ENCODE data around the gene PPFIA4. TPM values are rescaled to one million over a fixed set of nuclear protein-coding genes. Genes with fewer than 3 reads are reported as not detected.
"Not testable (repeated sequence)": the region's sequence is repeated elsewhere in the genome, so short reads cannot be mapped to it uniquely, and the experiment has no call there.

Gene PPFIA4
- total RNA-seq, 2 experiments from 2014 or later = 0.93 to 0.98 TPM

- DNase-seq = no peak
- Histone ChIP-seq H3K4me3 (ENCODE audit: low read length) (no peak overlapping the region), H3K27me3 (ENCODE audit: control insufficient read depth in 1 of 2, insufficient read depth in 2 of 2, low read length in 2 of 2) (peaks cover 0 to 8% of the 10 kb centered on the region in 2 experiments), H3K36me3 (ENCODE audit: insufficient read depth, low read length) (no peaks in the 10 kb centered on the region), H3K4me1 (ENCODE audit: insufficient read depth, low read length) (peaks cover 4% of the 10 kb centered on the region), H3K9me3 (ENCODE audit: control insufficient read depth in 1 of 2, insufficient read depth in 1 of 2, low read length in 2 of 2) (no peaks in the 10 kb centered on the region), H3K27ac (ENCODE audit: low read depth in 1 of 2, low read length in 2 of 2) (no peak overlapping the region)
- ChIA-PET POLR2A (interaction anchor here (0.9 kb wide), 1 partner anchor 74 kb away, joined by 3 read pairs; no protein-coding TSS in a partner anchor), CTCF (interaction anchor here (0.6 kb wide), 1 partner anchor 73 kb away, joined by 3 read pairs; the partner anchor contains the start of gene KLHL12)
- no peak for TF ChIP-seq CTCF (IDR thresholded peaks at IDR 0.05)
- Mint-ChIP-seq H3K36me3 (ENCODE audit: low read depth) (no peaks in the 10 kb centered on the region), H3K4me3 (no peak overlapping the region), H3K27ac (no peak overlapping the region), H3K4me1 (ENCODE audit: low read depth) (peaks cover 7% of the 10 kb centered on the region), H3K9me3 (no peaks in the 10 kb centered on the region), H3K27me3 (peaks cover 23% of the 10 kb centered on the region)
- intact Hi-C loops (cut with DNase I, micrococcal nuclease) = loop anchor here in 1 of 2 experiments (1.0 kb wide), 1 partner anchor 74 kb away; no protein-coding TSS in a partner anchor
- no peak for ATAC-seq (ENCODE audit: poor library complexity)
These were observed 25.9 kb upstream of the PPFIA4 start for GRCh38 chr1:203000217-203000944.

GRCh38 chr1:203001986-203002385 is 24.3 kb upstream of the PPFIA4 start:
- intact Hi-C loops (cut with DNase I, micrococcal nuclease) = no loop called here
- no peaks in the 10 kb centered on the region for H3K9me3 ChIP-seq (ENCODE audit: control insufficient read depth in 1 of 2, insufficient read depth in 1 of 2, low read length in 2 of 2)
- H3K27ac ChIP-seq (ENCODE audit: low read depth in 1 of 2, low read length in 2 of 2) = no peak overlapping the region
- Mint-ChIP-seq H3K4me1 (ENCODE audit: low read depth) (peaks cover 14% of the 10 kb centered on the region), H3K27me3 (peaks cover 15% of the 10 kb centered on the region), H3K4me3 (no peak overlapping the region), H3K9me3 (no peaks in the 10 kb centered on the region), H3K36me3 (ENCODE audit: low read depth) (peaks cover 4% of the 10 kb centered on the region), H3K27ac (no peak overlapping the region)
- no peak for DNase-seq
- ATAC-seq (ENCODE audit: poor library complexity) = no peak
- ChIA-PET CTCF (no interaction called here), POLR2A (no interaction called here)
- H3K4me1 ChIP-seq (ENCODE audit: insufficient read depth, low read length) = peaks cover 11% of the 10 kb centered on the region
- H3K4me3 ChIP-seq (ENCODE audit: low read length) = no peak overlapping the region
- H3K36me3 ChIP-seq (ENCODE audit: insufficient read depth, low read length) = no peaks in the 10 kb centered on the region
- H3K27me3 ChIP-seq (ENCODE audit: control insufficient read depth in 1 of 2, insufficient read depth in 2 of 2, low read length in 2 of 2) = peaks cover 0 to 7% of the 10 kb centered on the region in 2 experiments
- TF ChIP-seq CTCF (IDR thresholded peaks at IDR 0.05) = no peak

- Mint-ChIP-seq H3K4me3 (peak overlapping the region; percentile 15), H3K36me3 (ENCODE audit: low read depth) (peaks cover 12% of the 10 kb centered on the region)
These were observed 23.3 kb upstream of the PPFIA4 start for GRCh38 chr1:203002951-203003350.

GRCh38 chr1:203005395-203006142 is 20.7 kb upstream of the PPFIA4 start:
- not testable (repeated sequence) for H3K9me3 Mint-ChIP-seq; H3K27me3 Mint-ChIP-seq; H3K27me3 ChIP-seq (ENCODE audit: control insufficient read depth in 1 of 2, insufficient read depth in 2 of 2, low read length in 2 of 2); H3K9me3 ChIP-seq (ENCODE audit: control insufficient read depth in 1 of 2, insufficient read depth in 1 of 2, low read length in 2 of 2); H3K4me3 ChIP-seq (ENCODE audit: low read length); ATAC-seq (ENCODE audit: poor library complexity); H3K27ac ChIP-seq (ENCODE audit: low read depth in 1 of 2, low read length in 2 of 2)
- Mint-ChIP-seq H3K4me1 (ENCODE audit: low read depth) (peaks cover 29% of the 10 kb centered on the region), H3K36me3 (ENCODE audit: low read depth) (peaks cover 29% of the 10 kb centered on the region), H3K4me3 (peak overlapping the region; percentile 99), H3K27ac (peak overlapping the region; percentile 95)
- POLR2A ChIA-PET = interaction anchor here (0.7 to 3.6 kb wide), 3 partner anchors 15 to 620 kb away, joined by 3 to 19 read pairs (median 4); partner anchors contain the start of gene PPFIA4
- CTCF ChIA-PET = interaction anchor here (1.2 to 3.0 kb wide), 2 partner anchors 20 to 38 kb away, joined by 3 to 8 read pairs; partner anchors contain the start of genes CYB5R1 and PPFIA4
- DNase-seq = peak in 1 of 14 experiments; percentile 23
- Histone ChIP-seq H3K4me1 (ENCODE audit: insufficient read depth, low read length) (peaks cover 19% of the 10 kb centered on the region), H3K36me3 (ENCODE audit: insufficient read depth, low read length) (peaks cover 19% of the 10 kb centered on the region)
- intact Hi-C loops (cut with DNase I, micrococcal nuclease) = loop anchor here in 1 of 2 experiments (2.0 to 5.0 kb wide), 2 partner anchors 37 to 658 kb away; partner anchors contain the start of gene PPP1R12B

More at GRCh38 chr1:203002951-203003350, 23.3 kb upstream of the PPFIA4 start:
- intact Hi-C loops (cut with DNase I, micrococcal nuclease) = no loop called here
- Histone ChIP-seq H3K4me3 (ENCODE audit: low read length) (no peak overlapping the region), H3K27me3 (ENCODE audit: control insufficient read depth in 1 of 2, insufficient read depth in 2 of 2, low read length in 2 of 2) (no peaks in the 10 kb centered on the region), H3K9me3 (ENCODE audit: control insufficient read depth in 1 of 2, insufficient read depth in 1 of 2, low read length in 2 of 2) (no peaks in the 10 kb centered on the region), H3K36me3 (ENCODE audit: insufficient read depth, low read length) (no peaks in the 10 kb centered on the region), H3K27ac (ENCODE audit: low read depth in 1 of 2, low read length in 2 of 2) (no peak overlapping the region), H3K4me1 (ENCODE audit: insufficient read depth, low read length) (peaks cover 11% of the 10 kb centered on the region)
- TF ChIP-seq CTCF (IDR thresholded peaks at IDR 0.05) = no peak
- Mint-ChIP-seq H3K9me3 (no peaks in the 10 kb centered on the region), H3K4me1 (ENCODE audit: low read depth) (peaks cover 22% of the 10 kb centered on the region), H3K27me3 (peaks cover 8% of the 10 kb centered on the region), H3K27ac (no peak overlapping the region)
- ChIA-PET POLR2A (no interaction called here), CTCF (no interaction called here)
- no peak for DNase-seq
- ATAC-seq (ENCODE audit: poor library complexity) = no peak
